ENCODE measurements around the gene HIPK2.

HIPK2 gene

GRCh38 chr7:139782932-139783331 is 5.1 kb upstream of the HIPK2 start:
- DNase-seq (ENCODE audit: low spot score): no peak

DNA sequence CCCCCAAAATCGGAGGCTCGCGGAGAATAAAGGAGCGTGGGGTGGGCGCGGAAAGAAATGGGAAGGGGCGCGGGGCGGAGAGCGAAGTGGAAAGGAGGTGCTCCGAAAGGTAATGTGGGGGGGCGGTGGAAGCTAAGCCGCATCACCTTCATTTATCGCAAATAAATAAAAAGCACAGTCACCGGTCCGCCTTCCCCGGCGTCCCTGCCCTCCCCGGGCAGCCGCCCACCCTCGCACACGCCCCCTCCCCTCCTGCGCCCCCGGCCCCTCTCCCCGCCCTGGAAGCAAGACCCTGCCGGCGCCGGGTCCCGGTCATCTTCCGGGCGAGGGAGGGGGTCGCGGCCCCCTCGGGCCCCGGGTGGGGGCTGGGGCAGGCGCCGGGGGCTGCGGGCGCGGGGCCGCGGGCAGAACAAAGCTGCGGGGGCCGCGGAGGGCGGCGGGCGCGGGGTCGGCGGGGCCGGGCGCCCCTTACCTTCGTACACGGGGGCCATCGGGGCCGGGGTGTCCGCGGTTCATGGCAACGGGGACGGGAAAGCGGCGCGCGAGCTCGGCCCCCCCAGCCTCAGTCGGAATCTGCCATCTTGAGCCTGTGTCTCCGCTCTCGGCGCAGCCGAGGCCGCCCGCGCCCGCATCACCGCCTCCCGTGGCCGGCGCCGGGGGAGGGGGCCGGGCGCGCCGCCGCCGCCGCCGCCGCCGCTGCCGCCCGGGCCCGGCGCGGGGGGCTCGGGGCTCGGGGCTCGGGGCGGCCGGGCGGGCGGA is 486 bp downstream of the HIPK2 start:
- peak; percentile 64 for DNase-seq (ENCODE audit: low spot score)

- DNase-seq (ENCODE audit: low spot score): peak; percentile 52
Observed at GRCh38 chr7:139776486-139777132, 1.2 kb downstream of the HIPK2 start.

DNA sequence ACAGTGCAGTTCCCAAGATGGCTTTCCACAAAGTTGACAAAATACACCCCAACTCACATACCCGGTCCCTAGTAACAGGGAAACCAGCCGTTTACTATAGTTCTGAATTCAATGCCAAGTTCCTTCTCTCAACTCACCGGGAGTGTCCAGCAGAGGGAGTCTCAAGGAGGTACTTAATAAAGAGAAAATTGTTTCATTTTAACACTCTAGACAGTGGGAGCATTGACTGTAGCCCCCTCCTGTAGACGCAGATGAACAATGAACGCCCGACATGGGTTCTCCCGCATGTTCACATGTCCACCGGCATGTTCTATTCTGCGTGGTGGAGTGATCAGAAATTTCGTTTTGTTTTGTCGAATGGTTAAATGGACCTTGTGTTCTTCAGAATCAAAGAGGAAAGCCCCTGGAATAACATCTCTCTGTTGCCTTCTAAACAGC is 1.9 kb downstream of the HIPK2 start:
- DNase-seq (ENCODE audit: low spot score): peak; percentile 77

GRCh38 chr7:139774376-139774775 is 3.4 kb downstream of the HIPK2 start:
- DNase-seq (ENCODE audit: low spot score): no peak

DNA sequence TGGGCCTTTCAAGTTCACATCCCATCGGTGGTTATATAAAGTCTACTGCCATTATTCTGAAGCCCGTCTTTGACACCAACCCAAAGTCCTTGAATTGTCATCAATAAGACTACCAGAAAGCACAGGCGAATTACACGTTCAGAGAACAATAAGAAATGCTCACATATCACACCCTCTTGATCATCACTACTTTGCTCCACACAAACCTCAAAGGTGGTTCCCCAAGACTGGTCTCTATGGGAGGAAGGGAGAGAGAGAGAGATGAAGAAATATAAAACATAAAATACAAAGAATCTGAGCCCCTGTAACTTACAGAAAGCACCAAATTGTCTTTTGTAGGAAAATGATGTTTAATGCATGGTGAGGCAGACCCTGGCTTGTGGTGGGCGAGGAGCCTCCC is 4.4 kb downstream of the HIPK2 start:
- no peak for DNase-seq (ENCODE audit: low spot score)

DNA sequence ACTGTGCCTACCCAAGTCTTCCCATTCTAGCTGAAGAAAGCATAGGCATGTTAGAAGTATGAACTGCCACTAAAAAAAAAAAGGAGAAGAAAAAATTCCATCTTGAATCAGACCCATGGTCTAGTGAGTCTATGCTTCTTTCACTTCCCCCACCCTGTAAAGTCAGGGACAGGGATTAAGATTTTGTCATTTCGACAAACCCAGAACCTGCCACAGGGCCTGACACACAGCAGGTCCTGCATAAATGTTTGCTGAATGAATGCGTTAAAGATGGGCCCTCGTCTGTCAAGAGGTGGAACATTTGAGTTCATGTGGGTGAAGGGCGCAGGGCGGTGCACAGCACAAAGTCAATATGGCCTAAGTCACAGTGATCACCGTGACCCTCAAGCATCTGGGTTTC is 4.9 kb downstream of the HIPK2 start:
- no peak for DNase-seq (ENCODE audit: low spot score)

DNA sequence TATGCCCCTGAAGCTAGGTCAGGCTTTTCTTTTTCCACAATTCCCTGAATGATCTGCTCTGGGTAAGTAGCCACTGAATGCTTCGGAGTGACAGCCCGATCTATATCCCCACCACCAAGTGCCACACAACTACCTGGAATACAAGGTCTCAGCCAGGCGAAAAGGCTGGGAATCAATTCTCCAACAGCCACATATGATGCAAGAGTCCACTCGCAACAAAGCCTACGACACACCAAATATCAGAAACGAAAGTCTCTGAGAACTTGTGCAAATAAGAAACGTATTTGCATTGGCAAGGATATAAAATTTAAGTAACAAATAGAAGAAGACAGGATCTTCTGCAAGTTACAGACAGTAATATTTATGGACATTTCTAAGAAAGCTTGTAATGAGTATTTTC is 5.7 kb downstream of the HIPK2 start:
- no peak for DNase-seq (ENCODE audit: low spot score)

DNA sequence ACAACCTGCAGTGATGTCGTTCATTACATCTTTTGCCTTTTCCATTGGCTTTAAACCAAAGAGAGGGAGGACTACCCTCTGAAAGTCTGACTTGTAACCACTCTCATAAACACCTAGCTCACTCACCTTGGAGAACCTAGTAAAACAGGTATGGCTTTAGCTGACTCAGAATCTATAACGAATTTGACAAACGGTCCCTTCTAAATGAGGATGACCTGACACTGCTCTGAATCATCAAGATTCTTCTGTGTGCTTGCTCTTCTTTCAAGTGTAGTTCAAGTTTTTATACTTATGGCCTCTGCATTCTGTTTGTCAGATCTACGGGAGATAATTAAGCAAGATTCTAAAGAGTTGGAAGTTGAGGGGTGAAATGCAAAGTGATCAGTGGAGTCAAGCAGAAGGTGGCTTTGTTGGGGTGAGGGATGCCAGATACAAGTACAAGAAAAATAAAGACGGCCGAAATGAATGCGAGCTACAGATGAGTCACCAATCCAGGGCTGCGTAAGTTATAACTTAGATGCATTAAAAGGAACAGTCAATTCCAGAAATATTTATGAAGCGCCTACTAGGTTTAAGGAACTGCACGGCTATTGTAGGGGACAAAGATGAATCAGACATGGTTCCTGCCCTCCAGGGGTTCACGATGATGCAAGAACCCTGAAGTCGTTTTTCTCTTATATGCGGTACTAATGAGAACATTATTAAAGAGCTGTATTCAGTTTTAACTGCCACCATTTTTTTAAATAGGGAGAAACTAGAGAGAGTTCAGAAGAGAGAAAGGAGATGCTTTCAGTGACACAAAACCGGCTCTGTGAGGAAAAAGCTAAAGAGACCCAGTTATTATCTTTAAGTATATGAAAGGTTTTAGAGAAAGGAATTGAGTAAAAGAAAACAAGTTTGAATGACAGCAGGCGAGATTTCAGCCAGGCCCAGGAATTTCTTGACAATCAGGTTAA is 6.5 kb downstream of the HIPK2 start:
- DNase-seq (ENCODE audit: low spot score): peak; percentile 31

- no peak for DNase-seq (ENCODE audit: low spot score)
Observed at GRCh38 chr7:139769761-139770160, 8.0 kb downstream of the HIPK2 start.

DNA sequence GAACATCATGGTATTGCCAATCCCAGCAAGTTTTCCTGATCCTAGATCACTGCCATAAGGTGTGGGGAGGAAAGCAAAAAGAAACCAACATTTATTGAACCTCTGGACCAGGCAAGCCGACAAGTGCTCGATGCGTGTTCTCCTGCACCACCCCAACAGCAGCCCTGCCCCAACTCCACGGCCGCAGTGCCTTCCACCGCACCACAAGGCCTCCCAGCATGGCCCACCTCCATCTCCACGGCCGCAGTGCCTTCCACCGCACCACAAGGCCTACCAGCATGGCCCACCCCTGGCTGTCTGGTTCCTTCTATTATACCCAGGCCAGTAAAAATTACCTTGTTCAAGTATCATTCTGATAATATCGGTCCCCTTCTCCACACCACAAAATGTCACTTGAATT is 8.7 kb downstream of the HIPK2 start:
- no peak for DNase-seq (ENCODE audit: low spot score)

- no peak for DNase-seq (ENCODE audit: low spot score)
Observed at GRCh38 chr7:139768249-139768824, 9.5 kb downstream of the HIPK2 start.

DNA sequence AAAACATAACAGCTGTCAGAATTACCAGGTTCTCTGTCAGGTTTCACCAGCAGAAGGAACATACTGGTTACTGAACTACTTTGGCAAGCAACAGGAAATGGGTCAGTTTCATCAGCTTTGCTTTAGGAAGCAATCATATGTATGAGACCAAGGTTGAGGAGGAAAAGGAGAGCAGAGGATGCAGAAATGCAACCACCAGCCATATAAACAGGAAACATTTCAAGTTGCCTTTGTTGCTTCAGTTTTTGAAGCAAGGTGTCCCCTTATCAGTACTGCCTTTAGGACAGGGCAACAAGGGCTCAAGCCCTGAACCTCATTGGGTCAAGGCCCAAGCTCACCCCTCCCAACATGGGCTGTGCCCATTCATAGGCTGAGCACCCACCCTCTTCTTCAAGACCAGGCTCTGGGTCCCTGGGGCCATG is 10.2 kb downstream of the HIPK2 start:
- DNase-seq (ENCODE audit: low spot score): no peak

- no peak for DNase-seq (ENCODE audit: low spot score)
Observed at GRCh38 chr7:139765143-139765542, 12.7 kb downstream of the HIPK2 start.

DNA sequence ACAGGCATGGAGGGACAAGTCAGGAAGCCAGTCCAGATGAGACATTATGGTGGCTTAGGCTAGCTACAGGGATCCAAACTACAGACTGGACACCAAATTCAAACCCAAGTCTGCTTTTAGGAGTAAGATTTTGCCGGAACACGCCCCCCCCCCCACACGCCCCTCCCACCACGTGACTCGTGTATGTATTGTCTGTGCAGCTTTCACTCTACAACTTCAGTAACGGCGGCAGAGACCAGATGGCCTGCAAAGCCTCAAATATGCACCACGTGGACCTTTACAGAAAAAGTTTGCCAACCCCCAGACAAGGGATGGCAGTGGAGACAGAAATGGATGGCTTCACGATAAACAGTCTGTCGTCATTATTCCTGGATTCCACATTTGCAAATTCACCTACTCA is 14.5 kb downstream of the HIPK2 start:
- no peak for DNase-seq (ENCODE audit: low spot score)

GRCh38 chr7:139762886-139763285 is 14.9 kb downstream of the HIPK2 start:
- no peak for DNase-seq (ENCODE audit: low spot score)

DNA sequence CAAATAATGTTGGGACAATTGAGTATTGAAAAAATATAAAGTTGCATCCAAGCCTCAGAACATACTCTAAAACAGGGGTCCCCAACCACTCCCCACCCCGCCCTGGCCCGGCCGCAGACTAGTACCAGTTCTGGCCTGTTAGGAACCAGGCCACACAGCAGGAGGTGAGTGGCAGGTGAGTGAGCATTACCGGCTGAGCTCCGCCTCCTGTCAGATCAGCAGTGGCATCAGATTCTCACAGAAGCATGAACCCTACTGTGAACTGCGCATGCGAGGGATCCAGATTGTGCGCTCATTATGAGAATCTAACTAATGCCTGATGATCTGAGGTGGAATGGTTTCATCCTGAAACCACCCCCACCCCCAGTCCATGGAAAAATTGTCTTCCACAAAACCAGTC is 19.4 kb downstream of the HIPK2 start:
- no peak for DNase-seq (ENCODE audit: low spot score)

DNA sequence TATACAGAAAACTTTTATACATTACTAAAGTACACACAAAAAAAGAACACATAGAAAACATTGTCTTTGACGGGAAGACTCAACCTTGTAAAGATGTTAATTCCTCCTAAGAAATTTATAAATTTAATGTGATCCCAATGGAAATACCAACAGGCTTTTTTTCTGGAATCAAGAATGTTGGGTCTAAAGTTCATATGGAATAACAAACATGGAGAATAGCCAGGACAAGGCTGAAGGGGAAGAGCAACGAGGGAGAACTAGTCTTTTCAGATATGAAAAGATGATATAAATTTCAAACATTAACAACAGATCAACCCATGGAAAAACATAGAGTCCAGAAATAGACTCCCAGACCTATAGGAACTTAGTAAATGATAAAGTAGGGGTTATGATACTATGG is 19.8 kb downstream of the HIPK2 start:
- no peak for DNase-seq (ENCODE audit: low spot score)

DNA sequence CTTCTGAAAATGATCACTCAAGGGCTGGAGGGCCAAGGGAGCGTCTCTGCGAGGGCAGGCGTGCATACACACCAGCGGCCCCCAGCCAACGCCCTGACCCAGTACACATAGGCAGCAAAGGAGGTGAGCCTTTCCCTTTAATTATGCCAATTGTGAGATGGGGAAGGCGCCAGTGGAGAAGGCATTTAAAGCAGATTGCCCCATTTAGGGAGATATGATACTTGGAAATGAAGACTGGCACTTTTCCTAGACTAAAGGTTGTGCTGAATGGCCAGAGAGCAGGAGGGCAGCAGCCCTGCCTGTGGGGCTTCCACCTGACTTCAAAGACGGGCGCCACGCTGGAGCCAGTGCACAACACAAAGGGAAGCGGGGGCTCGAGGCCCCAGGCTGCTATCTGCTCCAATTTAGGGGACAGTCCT is 24.1 kb downstream of the HIPK2 start:
- DNase-seq (ENCODE audit: low spot score): no peak

- no peak for DNase-seq (ENCODE audit: low spot score)
Observed at GRCh38 chr7:139753081-139753692, 24.6 kb downstream of the HIPK2 start.

DNA sequence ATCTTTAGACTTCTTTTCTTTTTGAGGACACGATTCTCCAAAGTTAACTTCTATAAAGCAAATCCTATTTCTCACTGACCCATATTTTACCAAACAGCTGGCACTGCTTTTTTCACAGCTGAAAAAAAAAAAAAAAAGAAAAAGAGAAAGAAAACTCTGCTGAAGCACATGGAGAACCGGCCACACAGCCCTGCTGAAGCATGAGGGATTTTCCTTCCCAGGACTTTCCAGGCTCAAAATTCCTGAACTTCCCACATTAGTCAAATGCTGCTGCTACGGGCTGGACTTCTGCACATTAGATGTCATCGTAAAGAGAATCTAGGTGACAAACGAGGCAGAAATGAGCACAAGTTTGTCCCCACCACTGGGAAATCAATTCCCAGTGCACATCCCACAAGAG is 25.2 kb downstream of the HIPK2 start:
- DNase-seq (ENCODE audit: low spot score): no peak

- DNase-seq (ENCODE audit: low spot score): no peak
Observed at GRCh38 chr7:139752148-139752547, 25.6 kb downstream of the HIPK2 start.
